HEK293T (cell line): Measurements from ENCODE around the gene NUP160.

Experiments used
- BHLHE40 ChIP-seq: fragments of 450-650 bp; IDR thresholded peaks from 2 replicates; pipeline ENCODE4 v1.6.1; 2016; ENCODE audit warnings: mild to moderate bottlenecking, moderate library complexity, borderline replicate concordance
- FOXK2 ChIP-seq: fragments of 450-650 bp; IDR thresholded peaks from 2 replicates; pipeline ENCODE4 v1.6.1; 2016; ENCODE audit warnings: mild to moderate bottlenecking
- FOXM1 ChIP-seq: fragments of 450-650 bp; IDR thresholded peaks from 2 replicates; pipeline ENCODE4 v1.6.1; 2017; ENCODE audit warnings: mild to moderate bottlenecking, borderline replicate concordance

DNA sequence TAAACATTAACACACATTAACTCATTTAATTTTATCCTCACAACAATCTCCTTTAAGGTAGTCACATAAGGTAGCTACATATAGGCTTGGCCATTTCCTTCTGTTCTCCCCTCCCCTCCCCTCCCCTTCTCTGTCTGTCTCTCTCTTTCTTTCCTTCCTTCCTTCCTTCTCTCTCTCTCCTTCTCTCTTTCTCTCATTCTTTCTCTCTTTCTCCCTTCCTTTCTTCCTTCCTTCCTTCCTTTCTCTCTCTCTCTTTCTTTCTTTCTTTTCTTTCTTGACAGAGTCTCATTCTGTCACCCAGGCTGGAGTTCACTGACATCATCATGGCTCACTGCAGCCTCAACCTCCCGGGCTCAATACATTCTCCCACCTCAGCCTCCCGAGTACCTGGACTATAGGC is 22.3 kb upstream of the NUP160 start:
- TF ChIP-seq BHLHE40: no peak
- TF ChIP-seq FOXM1: no peak
- TF ChIP-seq FOXK2: no peak
